CD4-positive, alpha-beta T cell treated with Interferon gamma for 1 hour (primary cell): Measurements from ENCODE around the gene TMEM125.

Source experiments
- DNase-seq: peaks from one replicate; pipeline ENCODE4 v3.0.0-alpha.2; 2020

TMEM125 gene

DNA sequence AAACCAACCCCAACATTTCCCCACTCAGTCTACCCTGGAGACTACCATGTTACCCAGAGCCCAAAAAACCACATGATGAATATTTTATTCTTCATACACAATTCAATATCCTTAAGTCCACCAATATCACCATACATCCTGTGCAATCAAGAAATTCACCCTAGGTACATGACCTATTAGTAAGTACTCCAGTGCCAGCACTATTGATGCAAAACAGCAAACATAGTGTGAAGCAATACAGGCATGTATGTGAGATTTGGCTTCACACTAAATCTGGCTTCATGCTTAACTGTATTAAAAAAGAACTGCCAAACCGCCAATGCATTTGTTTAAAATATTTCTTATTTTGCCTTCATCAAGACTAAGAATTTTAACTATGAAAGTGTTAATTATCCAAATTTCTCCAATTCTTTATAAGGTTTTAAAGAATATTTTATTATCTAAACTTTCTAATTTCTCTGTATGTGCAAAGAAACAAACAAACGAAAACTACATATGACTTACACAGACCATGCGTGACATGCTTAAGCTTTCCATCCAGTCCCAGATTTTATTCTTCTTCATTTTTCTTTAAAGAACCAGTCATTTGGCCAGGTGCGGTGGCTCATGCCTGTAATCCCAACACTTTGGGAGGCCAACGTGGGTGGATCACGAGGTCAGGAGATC, 22.4 kb upstream of the TMEM125 start:
- DNase-seq: no peak

DNA sequence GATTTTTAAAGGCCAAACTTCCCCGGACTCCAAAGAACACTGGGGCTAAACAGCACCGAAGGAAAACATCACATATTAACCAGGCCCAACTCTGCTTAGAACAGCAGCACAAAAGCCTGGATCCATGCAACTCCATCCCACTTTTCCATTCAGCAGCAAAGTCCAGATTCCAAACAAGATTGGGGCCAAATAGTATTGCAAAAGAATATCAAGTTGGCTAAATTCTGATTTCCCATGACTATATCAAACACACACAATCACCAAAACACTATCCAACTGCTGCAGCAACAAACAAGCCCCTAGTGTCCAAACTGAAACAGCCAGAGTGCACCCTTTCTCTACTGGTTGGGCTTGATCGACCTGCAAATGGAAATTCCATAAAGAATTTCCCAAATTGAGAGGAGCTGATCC, 19.4 kb upstream of the TMEM125 start:
- DNase-seq: no peak

DNA sequence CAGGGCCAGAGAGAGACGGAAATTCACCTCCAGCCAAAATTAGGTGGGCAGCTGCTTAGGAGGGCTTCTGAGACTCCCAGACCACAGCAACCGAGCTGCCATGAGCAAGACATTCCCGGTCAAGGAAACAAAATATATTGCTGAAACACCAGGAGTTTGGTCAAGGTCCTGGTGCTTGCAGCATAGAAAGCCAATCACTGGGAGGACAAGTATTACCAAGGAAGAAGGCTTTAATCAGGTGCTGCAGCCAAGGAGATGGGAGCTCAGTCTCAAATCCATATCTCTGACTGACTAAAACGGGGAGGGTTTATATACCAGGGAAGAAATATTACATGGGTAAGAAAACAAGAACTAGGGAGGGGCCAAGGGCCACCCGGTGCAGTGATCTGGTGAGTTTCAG, 18.8 kb upstream of the TMEM125 start:
- DNase-seq: no peak

DNA sequence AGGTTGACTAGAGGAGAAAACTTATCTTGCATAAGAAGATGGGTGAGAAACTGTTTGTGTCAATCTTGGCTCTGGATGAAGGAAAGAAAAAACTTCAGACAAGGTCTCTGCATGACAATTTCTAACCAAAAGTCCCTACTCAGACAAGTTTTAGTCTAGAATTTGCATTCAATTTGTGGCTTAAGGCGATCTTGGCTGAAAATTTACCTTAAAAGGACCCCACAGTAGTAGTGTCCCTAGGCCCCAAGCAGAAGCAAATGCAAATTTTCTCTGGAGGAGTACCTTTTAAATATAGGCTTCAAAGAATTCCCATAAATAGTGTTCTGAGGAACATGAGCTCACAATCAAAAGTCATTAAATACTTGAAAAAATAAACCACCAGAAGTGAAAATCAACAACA, 17.6 kb upstream of the TMEM125 start:
- DNase-seq: no peak

GRCh38 chr1:43253173-43253572, 16.6 kb upstream of the TMEM125 start:
- no peak for DNase-seq

DNA sequence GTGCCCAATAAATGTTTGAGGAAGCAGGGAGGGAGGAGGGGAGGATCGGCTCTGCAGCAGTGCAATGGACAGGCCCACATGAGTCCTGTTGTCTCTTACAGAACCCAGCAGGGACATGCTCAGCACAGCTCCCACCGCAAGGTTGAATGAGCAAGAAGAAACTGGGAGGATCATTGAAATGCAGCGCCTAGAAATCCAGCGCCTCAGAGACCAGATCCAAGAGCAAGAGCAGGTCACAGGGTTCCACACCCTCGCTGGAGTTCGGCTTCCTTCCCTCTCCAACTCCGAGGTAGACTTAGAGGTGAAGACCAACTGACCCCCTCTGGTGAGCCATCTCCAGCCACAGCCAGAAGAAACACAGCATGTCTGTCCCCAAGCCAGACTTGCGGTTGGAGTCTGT, 15.9 kb upstream of the TMEM125 start:
- DNase-seq: no peak

DNA sequence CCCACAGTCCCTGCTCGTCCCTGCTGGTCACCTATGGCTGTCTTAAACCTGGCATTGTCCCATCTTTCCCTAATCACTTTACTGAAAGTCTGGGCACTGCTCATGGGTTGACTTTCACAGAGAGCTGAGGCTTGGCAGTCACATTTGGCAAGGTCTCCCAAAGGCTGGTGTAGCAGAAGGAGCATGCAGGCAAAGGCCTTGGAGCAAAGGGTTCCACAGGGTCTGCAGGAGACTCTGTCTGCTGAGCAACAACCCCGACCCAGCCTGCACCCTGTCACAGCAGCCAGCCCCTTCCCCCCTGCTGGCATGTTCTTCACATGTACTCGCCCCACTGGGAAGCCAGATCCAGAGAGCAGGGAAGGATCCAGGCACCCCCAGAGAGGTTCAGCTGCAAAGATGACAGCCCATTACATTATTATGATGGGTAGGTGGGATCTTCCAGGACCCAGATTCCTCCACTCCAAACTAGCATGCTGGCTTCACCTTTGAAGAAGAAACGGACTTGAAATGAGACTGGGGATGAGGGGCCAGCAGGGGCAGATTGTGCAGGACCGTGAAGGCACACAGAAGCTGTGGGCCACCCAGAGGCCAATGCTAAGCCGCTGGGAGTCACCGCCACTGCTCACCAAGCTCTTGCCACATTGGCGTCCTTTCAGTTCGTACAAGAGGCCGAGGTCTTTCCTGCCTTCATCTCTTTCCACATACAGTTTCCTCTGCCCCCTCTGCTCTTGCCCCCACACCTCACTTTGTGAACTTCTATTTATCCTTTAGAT, 14.2 kb upstream of the TMEM125 start:
- DNase-seq: no peak

DNA sequence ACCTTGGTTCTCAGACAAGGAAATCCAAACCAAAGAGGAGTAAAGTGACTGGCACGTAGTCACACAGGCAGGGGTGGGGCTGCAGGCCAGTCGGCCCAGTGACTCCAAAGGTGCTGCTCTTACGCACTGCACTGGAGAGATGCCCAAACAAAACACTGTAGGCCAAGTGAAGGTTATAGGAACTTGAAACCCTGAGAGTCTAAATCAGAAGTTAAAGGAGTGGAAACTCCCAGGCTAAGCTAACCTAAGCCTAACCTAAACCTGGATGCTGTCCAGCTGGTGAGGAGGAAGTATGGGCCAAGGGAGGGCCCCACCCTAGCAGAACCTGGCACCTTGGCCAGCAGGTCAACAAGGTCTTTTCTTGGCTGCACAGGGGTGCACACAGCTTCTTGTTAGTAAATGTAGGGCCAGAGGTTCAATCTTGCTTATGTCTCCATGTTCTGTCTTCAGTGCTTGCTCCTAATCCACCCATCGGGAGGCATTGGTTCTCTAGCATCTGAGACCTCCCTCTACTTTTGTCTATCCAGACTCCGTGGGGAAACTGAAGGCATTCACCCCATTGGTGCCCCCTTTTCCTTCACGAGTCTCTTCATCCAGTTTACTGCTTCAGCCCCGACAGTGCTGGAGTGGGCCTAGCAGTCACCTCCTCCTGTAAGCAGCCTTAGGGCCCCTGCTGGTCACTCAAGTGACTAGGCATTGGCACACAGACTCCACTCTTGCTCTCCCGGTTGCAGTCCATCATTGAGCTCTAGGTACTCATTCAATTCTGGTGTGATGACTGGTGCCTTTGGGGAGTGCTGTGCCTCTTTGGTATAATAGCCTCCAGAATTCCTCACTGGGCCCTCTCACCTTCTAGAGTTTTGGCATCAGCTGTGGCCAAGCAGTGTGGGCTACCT, 12.9 kb upstream of the TMEM125 start:
- no peak for DNase-seq

DNA sequence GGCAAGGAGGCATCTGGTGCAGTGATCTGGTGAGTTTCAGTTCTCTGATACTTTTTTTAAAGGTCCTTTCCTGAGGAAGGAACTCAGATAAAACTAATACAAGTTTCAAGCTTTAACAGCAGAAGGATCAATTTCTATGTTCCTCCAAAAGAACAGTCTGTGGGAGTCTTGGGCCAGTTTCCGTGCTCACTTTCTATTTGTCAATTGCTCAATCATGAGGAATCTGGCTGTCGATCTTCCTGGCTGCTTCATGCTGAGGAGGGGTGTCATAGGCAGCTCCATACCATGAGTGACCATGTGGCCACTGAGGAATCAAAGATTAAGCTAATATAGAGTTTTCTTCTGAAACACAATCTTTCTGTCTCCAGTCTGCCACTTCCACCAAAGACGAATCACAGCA, 11.4 kb upstream of the TMEM125 start:
- no peak for DNase-seq

- no peak for DNase-seq
Measured at GRCh38 chr1:43265431-43265830, 4.4 kb upstream of the TMEM125 start.

- DNase-seq: no peak
Measured at GRCh38 chr1:43266881-43267280, 2.9 kb upstream of the TMEM125 start.

DNA sequence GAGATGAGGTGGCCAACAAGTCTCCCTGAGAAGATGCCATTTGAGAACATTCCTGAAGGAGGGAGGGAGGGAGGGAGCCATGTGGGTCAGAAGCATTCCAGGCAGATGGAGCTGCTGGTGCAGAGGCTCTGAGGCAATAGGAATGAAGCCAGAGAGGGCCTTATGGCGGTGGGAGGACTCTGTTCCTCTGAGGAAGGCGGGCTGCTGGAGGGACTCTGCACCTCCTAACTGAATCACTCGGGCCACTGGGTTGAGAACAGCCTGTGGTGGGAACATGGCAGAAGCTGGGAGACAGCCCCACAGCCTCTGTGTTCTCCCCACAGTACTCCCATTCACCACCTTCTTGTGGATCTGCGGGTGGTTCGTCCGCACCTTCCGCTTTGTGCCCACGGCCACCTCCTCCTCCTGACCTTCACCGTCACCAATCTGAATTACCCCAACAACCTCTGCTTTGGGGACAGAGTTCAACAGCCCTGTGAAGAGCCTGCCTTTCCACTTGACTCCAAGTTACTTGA, 2.4 kb upstream of the TMEM125 start:
- no peak for DNase-seq

DNA sequence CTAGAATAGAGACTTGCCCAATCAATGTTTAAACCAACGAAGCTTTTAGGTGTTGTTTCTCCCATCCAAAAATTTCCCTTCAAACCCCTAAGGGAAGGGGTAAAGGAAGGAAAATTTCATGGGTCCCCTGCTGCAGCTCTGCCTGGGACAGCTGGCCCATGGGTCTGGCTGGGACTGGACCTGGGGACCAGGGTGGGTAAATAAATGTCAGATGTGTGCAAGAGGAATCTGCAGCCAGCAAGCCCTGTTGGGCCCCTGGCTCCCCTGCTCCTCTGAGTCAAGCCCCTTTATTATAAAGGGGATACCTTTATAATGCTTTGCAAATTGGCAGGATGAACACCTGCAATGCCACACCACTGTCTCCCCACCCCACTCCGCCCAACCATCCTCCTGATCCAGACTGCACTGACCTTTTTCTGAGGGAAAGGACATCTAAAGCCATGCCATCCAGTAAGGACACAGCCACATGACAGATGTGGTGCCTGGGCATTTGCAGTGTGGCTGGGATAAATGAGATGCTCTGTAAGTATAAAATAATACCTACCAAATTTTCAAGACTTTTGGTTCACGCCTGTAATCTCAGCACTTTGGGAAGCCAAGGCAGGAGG, 1.9 kb upstream of the TMEM125 start:
- no peak for DNase-seq

DNA sequence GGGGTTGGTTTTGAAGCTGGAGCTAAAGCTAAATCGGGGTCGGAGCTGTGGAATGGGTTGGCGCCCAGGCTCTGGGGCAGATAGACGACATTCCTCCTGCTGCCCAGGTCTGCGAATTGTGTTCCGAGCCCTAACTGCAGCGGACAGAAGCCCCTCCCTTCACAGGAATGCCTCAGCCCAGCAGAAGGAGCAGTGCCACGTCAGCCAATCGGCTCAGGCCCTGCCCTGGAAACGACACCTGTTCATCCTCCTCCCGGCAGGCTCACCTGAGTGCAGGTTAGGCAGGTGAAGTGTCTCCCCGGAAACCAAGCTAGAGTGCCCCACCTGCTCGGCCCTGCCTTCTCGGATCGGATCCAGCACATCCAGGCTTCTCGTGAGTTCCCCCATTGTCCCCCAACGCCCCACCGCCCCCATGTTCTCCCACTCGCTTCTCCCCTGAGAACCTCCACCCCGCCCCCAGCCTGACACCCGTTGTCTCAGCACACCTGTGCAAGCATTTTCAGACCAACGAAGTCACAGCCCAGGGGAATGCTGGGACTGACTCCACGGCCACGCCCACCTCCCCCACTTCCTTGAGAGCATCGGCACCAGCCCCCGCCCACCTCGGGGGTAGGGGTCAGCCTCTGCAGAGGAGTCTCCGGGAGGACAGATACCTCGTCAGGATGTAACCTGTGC, 775 bp downstream of the TMEM125 start:
- no peak for DNase-seq

DNA sequence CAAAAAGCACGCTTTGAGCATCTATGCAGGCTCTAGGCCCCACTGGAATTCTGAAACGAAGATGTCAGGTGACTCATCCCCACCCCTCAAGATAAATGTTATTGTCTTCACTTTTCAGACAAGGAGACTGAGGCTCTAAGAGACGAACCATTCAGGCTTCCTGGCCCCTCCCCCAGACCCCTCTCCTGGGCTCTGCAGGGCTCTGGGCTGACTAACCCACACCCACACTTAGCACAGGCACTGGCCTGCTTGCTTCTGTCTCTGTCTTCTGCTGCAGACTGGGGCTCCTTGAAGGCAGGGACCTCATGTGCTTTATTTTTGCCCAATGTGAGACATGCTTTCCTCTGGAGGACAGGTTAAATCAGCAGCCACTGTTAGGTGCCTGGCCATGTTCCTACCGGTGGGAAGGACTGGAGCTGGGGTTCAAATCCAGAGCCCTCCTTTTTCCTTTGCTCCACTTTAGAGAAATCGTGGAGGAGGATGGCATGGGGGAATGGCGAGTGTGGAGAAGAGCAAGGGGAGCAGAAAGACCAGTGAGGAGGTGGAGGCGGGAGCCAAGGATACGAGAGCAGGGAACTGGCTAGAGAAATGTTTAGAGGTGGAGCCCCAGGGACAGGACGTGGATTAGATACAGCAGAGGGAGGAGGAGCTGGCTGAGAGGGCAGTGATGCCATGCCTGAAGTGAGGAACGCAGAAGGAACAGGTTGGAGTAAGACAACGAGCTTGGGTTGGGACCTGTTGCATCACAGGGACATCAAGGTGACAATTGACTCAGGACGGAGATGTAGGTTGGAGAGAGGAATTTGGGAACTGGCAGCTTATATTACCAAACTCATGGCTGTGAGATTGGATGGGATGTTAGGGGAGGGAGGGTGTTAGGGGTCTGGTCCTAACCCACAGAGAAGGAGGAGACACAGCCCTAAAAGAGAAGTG, 1.7 kb downstream of the TMEM125 start:
- no peak for DNase-seq

DNA sequence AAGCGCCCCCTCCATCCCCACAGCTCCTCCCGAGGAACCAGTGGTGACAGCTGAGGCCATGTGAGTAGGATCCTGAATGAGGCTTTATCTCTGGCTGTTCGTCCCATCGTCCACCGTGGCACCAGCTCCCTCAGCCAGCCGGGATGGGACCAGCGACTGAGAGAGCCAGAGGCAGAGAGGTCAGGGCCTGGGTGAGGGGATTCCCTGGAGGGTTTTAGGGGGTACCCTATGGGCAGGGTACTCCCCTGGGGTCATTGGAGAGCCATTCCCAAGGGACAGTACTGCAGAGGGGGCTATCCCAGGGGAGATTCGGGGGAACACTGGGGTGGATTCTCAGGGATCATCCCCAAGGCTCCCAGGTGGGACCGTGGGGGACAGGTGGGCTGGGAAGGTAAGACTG, 2.4 kb downstream of the TMEM125 start:
- no peak for DNase-seq

DNA sequence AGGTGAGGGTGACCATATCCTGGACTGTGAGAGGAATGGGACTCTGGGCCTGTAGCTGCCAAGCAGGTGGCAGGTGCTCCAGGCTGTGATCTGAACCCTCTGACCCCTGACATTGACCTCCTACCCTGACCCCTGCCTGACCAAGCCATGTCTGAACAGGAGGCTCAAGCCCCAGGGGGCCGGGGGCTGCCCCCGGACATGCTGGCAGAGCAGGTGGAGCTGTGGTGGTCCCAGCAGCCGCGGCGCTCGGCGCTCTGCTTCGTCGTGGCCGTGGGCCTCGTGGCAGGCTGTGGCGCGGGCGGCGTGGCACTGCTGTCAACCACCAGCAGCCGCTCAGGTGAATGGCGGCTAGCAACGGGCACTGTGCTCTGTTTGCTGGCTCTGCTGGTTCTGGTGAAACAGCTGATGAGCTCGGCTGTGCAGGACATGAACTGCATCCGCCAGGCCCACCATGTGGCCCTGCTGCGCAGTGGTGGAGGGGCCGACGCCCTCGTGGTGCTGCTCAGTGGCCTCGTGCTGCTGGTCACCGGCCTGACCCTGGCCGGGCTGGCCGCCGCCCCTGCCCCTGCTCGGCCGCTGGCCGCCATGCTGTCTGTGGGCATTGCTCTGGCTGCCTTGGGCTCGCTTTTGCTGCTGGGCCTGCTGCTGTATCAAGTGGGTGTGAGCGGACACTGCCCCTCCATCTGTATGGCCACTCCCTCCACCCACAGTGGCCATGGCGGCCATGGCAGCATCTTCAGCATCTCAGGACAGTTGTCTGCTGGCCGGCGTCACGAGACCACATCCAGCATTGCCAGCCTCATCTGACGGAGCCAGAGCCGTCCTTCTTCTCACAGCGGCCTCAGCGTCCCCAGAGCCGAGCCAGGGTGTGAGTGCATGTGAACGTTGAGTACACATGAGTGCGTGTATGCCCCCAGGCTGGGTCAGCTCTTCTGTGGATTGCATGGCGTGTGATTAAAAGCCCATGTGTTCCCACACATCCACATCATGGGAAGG, 3.1 kb downstream of the TMEM125 start:
- no peak for DNase-seq

GRCh38 chr1:43273708-43274107, 3.9 kb downstream of the TMEM125 start:
- no peak for DNase-seq

DNA sequence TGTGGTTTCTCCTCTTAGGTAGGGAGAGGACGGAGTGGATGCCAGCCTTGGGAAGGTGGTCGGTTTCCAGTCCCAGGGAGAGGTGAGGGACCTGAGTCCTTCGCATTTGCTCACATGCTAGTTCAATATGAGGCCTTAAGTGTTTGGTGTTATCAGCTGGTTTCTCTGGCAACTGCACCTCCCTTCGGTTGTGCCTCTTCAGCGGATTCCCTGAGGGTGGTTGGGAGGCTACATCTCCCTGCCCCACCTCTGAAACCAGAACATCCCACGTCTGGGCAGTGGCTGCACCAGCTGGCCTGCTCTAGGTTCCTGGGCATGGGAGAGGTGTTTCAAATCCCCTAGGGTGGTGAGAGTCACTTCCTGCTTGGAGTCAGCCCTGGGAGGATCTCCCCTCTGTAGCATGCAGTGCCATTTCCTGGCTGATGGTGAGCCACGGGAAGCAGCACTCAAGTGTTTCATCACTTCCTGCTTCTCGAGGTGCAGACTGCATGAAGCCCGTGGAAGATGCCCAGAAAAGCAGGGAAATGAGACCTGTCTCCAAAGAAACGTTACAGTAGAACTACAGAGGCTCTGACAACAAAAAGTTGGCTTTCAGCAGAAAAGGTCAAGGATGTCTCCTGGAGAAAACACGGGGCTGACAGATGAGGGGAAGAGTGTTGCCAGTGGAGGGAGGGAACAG, 4.5 kb downstream of the TMEM125 start:
- peak; percentile 33 for DNase-seq
